Measurements from ENCODE around the gene PLPP6. TPM values are rescaled to one million over a fixed set of nuclear protein-coding genes. Genes with fewer than 3 reads are reported as not detected.

Gene PLPP6
- total RNA-seq, 1 experiment from 2014 or later: 6.3 TPM

GRCh38 chr9:4665357-4665756 lies 3.3 kb downstream of the PLPP6 start:
- H3K4me1 Mint-ChIP-seq (ENCODE audit: insufficient read depth, unreplicated experiment): peaks cover 40% of the 10 kb centered on the region
- no TSS peak for BruUV-seq (replicated peaks)
- H3K9me3 Mint-ChIP-seq (ENCODE audit: unreplicated experiment): no peaks in the 10 kb centered on the region
- ChIA-PET POLR2A (interaction anchor here (1.0 to 5.9 kb wide), 6 partner anchors 10 to 75 kb away, joined by 4 to 42 read pairs (median 8); partner anchors contain the start of genes AK3 and CDC37L1), CTCF (interaction anchor here (0.6 to 2.8 kb wide), 6 partner anchors 9 to 284 kb away, joined by 3 to 15 read pairs (median 4); no protein-coding TSS in a partner anchor)
- DNase-seq (ENCODE audit: unreplicated experiment): peak; percentile 87
- H3K4me3 Mint-ChIP-seq (ENCODE audit: unreplicated experiment): peak overlapping the region; percentile 72
- TF ChIP-seq CTCF (IDR thresholded peaks at IDR 0.05; ENCODE audit: unreplicated experiment): no peak
- H3K36me3 Mint-ChIP-seq (ENCODE audit: insufficient read depth, unreplicated experiment): no peaks in the 10 kb centered on the region
- intact Hi-C loops (cut with micrococcal nuclease): loop anchor here (10.0 kb wide), 1 partner anchor 281 kb away; no protein-coding TSS in a partner anchor
- H3K27ac Mint-ChIP-seq (ENCODE audit: low read depth, unreplicated experiment): peak overlapping the region; percentile 70
- no peaks in the 10 kb centered on the region for H3K27me3 Mint-ChIP-seq (ENCODE audit: insufficient read depth, unreplicated experiment)

GRCh38 chr9:4666042-4666699 lies 4.1 kb downstream of the PLPP6 start, which contains the start of gene SPATA6L:
TSS of gene SPATA6L (minus strand) at chr9:4666480. CDS start at chr9:4666250, 230 bp downstream.
- H3K9me3 Mint-ChIP-seq (ENCODE audit: unreplicated experiment): no peaks in the 10 kb centered on the region
- intact Hi-C loops (cut with micrococcal nuclease): loop anchor here (10.0 kb wide), 1 partner anchor 281 kb away; no protein-coding TSS in a partner anchor
- peak within 1 kb of the TSS; percentile 70 for H3K27ac Mint-ChIP-seq (ENCODE audit: low read depth, unreplicated experiment)
- peak within 1 kb of the TSS; percentile 72 for H3K4me3 Mint-ChIP-seq (ENCODE audit: unreplicated experiment)
- CTCF ChIA-PET: interaction anchor here (0.6 to 2.8 kb wide), 6 partner anchors 9 to 369 kb away, joined by 3 to 15 read pairs (median 4); no protein-coding TSS in a partner anchor
- no peak for TF ChIP-seq CTCF (IDR thresholded peaks at IDR 0.05; ENCODE audit: unreplicated experiment)
- no peaks in the 10 kb centered on the region for H3K27me3 Mint-ChIP-seq (ENCODE audit: insufficient read depth, unreplicated experiment)
- BruUV-seq (replicated peaks): no TSS peak
- POLR2A ChIA-PET: interaction anchor here (0.6 to 5.9 kb wide), 5 partner anchors 9 to 21 kb away, joined by 3 to 42 read pairs (median 8); partner anchors contain the start of gene CDC37L1
- H3K36me3 Mint-ChIP-seq (ENCODE audit: insufficient read depth, unreplicated experiment): no peaks in the 10 kb centered on the region
- DNase-seq (ENCODE audit: unreplicated experiment): peak; percentile 32
- peaks cover 40% of the 10 kb centered on the region for H3K4me1 Mint-ChIP-seq (ENCODE audit: insufficient read depth, unreplicated experiment)

GRCh38 chr9:4667681-4668080 lies 5.6 kb downstream of the PLPP6 start:
- Mint-ChIP-seq H3K4me1 (ENCODE audit: insufficient read depth, unreplicated experiment) (peaks cover 34% of the 10 kb centered on the region), H3K4me3 (ENCODE audit: unreplicated experiment) (no peak overlapping the region), H3K9me3 (ENCODE audit: unreplicated experiment) (no peaks in the 10 kb centered on the region), H3K27me3 (ENCODE audit: insufficient read depth, unreplicated experiment) (no peaks in the 10 kb centered on the region), H3K27ac (ENCODE audit: low read depth, unreplicated experiment) (no peak overlapping the region), H3K36me3 (ENCODE audit: insufficient read depth, unreplicated experiment) (no peaks in the 10 kb centered on the region)
- ChIA-PET CTCF (no interaction called here), POLR2A (interaction anchor here (1.0 kb wide), 1 partner anchor 13 kb away, joined by 3 read pairs; no protein-coding TSS in a partner anchor)
- DNase-seq (ENCODE audit: unreplicated experiment): no peak
- intact Hi-C loops (cut with micrococcal nuclease): loop anchor here (10.0 kb wide), 1 partner anchor 283 kb away; no protein-coding TSS in a partner anchor
- no TSS peak for BruUV-seq (replicated peaks)
- no peak for TF ChIP-seq CTCF (IDR thresholded peaks at IDR 0.05; ENCODE audit: unreplicated experiment)

- no TSS peak for BruUV-seq (replicated peaks)
- Mint-ChIP-seq H3K27me3 (ENCODE audit: insufficient read depth, unreplicated experiment) (no peaks in the 10 kb centered on the region), H3K4me1 (ENCODE audit: insufficient read depth, unreplicated experiment) (peaks cover 28% of the 10 kb centered on the region), H3K36me3 (ENCODE audit: insufficient read depth, unreplicated experiment) (no peaks in the 10 kb centered on the region), H3K27ac (ENCODE audit: low read depth, unreplicated experiment) (no peak overlapping the region), H3K4me3 (ENCODE audit: unreplicated experiment) (no peak overlapping the region), H3K9me3 (ENCODE audit: unreplicated experiment) (no peaks in the 10 kb centered on the region)
- POLR2A ChIA-PET: interaction anchor here (0.6 kb wide), 1 partner anchor 10 kb away, joined by 4 read pairs; no protein-coding TSS in a partner anchor
- DNase-seq (ENCODE audit: unreplicated experiment): no peak
- intact Hi-C loops (cut with micrococcal nuclease): loop anchor here (10.0 kb wide), 1 partner anchor 284 kb away; no protein-coding TSS in a partner anchor
- no peak for TF ChIP-seq CTCF (IDR thresholded peaks at IDR 0.05; ENCODE audit: unreplicated experiment)
- CTCF ChIA-PET: no interaction called here
Measured at GRCh38 chr9:4668604-4669003, 6.5 kb downstream of the PLPP6 start.
